NCI-H128 (cell line): ENCODE measurements around the gene C20orf141.
"Not testable (repeated sequence)": the region's sequence is repeated elsewhere in the genome, so short reads cannot be mapped to it uniquely, and the experiment has no call there.

ENCODE experiments used
- DNase-seq: peaks from one replicate; lab custom pipeline; 2025; ENCODE audit not compliant: unreplicated experiment; lab: John Stamatoyannopoulos, UW

Gene C20orf141

DNA sequence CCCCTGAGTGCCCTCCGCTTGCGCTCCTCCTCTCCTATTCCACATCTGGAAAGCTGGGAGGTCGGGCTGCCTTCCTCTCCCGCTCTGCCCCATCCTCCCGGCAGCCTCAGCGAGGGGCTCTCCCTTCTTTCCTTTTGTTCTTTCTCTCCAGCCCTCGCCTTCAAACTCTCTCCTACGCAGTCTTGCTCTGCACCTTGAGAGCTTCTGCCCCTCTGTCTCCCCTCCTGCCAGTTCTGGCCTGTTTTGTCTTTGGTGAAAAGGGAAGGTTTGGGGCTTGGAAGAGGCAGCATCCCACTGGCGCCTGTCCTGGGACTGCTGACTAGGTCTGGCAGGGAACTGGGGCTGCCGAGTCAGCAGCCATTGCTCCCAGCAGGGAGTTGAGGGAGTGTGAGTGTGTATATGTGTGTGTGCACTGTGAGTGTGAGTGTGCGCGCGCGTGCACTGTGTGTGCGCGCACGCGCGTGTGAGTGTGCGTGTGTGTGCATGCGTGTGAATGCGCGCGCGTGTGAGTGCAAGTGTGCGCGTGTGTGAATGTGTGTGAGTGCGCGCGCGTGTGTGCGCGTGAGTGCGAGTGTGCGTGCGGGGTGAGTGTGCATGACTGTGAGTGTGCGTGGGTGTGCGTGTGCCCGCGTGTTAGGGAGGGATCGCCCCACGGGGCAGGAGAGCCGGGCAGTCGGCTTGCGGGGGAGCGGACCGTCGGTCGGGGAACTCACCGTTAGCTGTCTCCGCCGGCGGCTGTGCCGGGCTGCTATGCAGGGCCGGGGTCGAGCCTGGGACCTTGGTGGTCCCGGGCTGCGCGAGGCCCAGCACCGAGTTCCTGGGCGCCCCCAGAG lies 14.9 kb upstream of the C20orf141 start:
- DNase-seq: no peak

- DNase-seq: no peak
Observed at GRCh38 chr20:2800521-2801285, 14.1 kb upstream of the C20orf141 start, which contains the start of gene CPXM1. TSS of gene CPXM1 (minus strand) at chr20:2800627. CDS start at chr20:2800572, 55 bp downstream.

DNA sequence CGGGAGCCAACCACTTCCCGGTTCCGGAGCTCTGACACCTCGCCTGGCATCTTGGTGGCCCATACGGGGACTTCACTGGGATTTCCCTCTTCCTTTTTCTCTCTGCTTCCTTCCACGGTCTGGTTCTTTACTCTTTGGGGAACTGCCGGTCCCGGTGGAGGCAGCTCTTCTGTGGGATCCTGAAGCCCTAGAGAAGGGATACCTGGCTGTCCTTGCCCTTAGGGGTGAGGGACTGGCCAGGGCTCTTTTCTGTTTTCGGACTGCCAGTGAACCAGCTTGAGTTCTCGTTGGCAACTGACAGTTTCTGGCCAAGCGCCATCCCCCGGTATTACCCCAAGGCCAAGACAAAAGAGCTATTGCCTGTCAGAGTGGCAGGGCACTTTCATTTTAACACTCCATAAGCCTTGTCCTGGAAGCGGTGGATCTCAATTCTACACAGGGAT lies 13.5 kb upstream of the C20orf141 start:
- DNase-seq: no peak

- DNase-seq: no peak
Observed at GRCh38 chr20:2804041-2804828, 10.6 kb upstream of the C20orf141 start.

DNA sequence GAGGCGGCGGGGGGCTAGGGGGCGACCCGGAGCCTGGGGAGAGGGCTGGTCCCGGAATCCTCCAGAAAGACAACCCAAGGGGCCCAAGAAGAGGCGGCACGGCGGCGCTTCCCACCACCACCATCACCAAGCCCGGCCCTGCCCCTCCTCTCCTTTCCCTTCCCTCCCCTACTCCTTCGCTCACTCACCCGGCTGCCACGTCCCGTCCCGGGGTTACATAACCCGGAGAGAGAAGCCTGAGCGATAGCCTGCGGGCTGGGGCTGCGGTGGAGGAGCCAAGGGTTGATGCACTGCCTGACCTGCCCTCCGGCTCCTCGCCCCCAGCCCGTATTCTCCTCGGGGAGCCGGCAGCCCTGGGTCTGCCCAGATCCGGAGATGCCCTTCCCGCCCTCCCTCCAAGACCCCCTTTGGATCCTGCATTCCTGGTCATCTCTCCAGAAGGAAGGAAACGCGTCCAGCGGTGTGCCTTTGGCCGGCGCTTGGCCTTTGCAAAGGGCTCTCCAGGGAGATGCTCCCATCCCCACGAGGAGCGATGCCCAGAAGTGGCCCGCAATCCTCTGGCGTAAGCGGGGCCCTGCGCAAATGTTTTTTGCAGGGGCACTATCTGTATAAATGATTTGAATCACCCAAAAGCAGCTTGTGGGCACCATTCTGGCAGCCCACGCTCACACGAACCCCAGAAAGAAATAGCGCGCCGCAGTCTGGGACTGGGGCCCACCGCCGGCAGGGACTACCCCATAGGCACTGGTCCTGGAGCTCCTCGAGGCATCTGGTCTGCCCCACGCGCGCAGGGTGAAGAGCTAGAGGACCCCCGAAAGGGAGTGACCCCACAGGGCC lies 9.7 kb upstream of the C20orf141 start:
- no peak for DNase-seq

GRCh38 chr20:2805689-2806350 lies 9.0 kb upstream of the C20orf141 start:
- DNase-seq: no peak

DNA sequence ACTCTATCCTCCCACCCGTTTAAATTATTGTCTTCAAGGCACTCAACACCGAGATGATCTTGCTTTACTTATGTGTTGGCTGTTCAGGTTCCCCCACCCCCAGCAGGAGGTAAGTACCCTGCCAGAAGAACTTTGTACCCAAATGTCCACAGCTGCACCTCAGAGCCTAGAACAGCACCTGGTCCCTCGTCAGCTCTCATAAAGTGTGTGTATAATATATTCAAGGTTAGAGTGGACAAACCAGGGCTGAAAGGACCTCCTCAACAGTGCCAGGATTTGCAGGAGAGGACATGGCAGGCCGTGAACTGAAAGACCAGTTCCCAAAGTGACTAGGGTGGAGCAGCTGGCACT lies 8.5 kb upstream of the C20orf141 start:
- no peak for DNase-seq

DNA sequence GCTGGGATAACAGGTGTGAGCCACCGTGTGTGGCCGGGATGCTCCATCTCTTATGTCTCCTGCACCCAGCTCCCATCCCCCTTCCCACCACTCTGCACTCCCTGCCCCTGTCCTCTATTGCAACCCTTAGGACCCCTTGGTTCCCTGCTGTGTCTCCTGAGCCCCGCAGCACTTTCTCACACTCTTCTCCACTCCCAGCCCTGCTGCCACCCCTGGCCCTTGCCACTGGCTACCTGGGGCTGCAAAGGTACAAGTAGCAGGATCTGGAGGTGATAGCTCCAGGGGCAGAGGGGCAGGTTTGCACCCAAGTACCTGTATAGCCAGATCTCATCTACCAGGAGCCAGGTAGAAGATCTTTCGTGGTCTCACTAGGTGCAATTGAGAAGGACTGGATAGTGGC lies 7.8 kb upstream of the C20orf141 start:
- no peak for DNase-seq

DNA sequence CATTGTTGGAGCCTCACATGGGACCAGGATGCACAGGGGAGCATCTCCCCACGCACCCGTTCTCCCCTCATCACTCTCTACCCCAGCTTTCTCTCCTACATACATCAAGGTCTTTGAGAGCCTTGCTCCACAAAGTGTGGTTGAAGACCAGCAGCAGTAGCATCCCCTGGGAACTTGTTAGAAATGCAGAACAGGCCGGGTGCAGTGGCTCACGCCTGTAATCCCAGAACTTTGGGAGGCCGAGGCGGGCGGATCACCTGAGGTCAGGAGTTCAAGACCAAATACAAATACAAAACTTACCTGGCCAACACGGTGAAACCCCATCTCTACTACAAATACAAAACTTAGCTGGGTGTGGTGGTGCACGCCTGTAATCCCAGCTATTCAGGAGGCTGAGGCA lies 6.9 kb upstream of the C20orf141 start:
- not testable (repeated sequence) for DNase-seq

GRCh38 chr20:2809690-2810089 lies 5.1 kb upstream of the C20orf141 start:
- no peak for DNase-seq

DNA sequence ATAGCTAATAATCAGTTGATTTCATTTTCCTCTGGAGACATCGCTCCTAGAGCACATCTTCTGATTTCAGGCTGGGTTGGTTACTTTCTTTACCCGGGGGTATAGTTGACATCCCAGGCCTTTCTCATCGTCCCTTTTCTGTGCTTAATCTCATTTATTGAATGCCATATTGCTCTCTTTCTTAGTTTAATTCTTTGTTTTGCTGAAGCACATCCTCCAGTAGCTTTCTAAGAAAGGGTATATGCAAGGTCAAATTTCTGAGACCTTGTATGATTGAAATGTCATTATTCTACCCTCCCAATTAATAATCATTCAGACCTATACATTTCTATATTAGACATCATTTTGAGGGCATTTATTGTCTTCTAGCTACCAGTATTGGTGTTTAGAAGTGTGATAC lies 2.6 kb upstream of the C20orf141 start:
- DNase-seq: no peak

DNA sequence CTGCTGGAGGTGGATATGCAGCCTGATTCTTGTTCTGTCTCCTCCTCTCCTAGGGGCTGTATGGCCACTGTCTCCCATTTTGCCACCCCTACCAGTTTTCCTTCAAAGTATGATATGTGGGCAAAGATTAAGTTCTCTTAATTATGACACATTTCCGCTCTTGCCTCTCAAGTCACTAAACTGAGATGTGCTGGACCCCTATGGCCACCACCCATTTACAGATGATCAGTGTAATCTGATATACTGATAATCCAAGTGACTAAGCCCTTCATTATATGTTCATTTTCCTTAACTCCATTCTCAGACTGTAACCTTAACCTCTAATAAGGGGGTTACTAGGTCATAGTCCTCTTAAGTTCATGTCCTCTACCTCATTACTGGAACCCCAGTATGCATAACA lies 711 bp upstream of the C20orf141 start:
- no peak for DNase-seq

DNA sequence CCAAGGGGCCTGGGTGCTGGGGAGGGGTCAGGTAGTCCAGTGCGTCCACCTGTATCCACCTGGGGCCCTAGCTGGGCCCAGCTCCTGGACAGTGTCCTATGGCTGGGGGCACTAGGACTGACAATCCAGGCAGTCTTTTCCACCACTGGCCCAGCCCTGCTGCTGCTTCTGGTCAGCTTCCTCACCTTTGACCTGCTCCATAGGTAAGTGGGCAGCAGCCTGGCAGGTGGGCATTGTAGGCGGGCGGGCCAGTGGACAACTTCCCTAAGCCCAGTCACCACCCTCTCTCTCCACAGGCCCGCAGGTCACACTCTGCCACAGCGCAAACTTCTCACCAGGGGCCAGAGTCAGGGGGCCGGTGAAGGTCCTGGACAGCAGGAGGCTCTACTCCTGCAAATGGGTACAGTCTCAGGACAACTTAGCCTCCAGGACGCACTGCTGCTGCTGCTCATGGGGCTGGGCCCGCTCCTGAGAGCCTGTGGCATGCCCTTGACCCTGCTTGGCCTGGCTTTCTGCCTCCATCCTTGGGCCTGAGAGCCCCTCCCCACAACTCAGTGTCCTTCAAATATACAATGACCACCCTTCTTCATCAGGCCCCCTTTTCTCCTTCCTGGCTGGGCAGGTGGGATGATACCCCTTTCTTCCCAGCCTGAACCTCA lies 584 bp downstream of the C20orf141 start:
- no peak for DNase-seq

DNA sequence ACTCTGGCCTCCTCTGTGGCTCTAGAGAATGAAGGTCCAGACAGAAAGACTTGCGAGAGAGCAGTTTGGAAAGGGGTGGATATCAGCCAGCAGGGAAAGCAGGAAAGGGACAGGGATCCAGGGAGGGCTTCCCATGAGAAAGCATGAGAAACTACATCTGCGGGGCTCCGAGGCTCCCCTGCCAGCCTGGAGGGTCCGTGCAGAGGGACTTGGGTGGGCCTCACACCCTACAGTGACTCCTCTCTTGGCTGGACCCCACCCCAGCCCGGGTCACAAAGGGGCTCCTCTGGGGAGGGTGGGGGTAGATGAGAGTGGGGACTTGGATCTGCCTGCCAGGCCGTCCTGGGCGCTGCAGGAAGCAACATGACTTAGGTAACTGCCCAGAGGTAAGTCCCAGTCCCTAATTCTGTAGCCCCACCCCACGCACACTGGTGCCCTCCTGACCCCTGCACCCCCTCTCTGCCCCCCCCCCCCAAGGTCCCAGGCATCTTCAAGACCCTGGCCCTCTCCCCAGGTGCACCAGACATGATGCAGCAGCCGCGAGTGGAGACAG lies 1.3 kb downstream of the C20orf141 start, which contains the start of gene TMEM239:
TMEM239 (plus strand) TSS at position 335 of the 553 bp plus-strand sequence; CDS start at position 526, 191 bp downstream.
- no peak for DNase-seq

DNA sequence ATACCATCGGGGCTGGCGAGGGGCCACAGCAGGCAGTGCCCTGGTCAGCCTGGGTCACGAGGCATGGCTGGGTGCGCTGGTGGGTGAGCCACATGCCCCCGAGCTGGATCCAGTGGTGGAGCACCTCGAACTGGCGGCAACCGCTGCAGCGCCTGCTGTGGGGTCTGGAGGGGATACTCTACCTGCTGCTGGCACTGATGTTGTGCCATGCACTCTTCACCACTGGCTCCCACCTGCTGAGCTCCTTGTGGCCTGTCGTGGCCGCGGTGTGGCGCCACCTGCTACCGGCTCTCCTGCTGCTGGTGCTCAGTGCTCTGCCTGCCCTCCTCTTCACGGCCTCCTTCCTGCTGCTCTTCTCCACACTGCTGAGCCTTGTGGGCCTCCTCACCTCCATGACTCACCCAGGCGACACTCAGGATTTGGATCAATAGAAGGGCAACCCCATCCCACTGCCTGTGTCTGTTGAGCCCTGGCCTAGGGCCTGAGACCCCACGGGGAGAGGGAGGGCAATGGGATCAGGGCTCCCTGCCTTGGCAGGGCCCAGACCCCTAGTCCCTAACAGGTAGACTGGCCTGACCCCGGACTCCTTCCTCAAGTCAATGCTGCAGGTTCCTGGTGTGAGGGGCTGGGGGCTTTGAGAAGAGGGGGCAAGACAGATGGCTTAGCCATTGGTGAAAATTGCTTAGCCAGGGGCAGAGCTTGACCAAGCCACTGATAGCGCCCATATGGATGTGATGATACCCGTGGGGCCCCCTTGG lies 2.0 kb downstream of the C20orf141 start:
- DNase-seq: no peak

- DNase-seq: no peak
Observed at GRCh38 chr20:2817341-2817726, 2.5 kb downstream of the C20orf141 start.

GRCh38 chr20:2817891-2818595 lies 3.3 kb downstream of the C20orf141 start:
- DNase-seq: no peak
